HuH-7.5 (cell line): ENCODE data around the gene PARP3.
"Not testable (repeated sequence)": the region's sequence is repeated elsewhere in the genome, so short reads cannot be mapped to it uniquely, and the experiment has no call there.

ENCODE experiments used
- DNase-seq: peaks from one replicate; pipeline ENCODE4 v3.0.0; 2011; ENCODE audit warnings: low spot score

PARP3 gene

DNA sequence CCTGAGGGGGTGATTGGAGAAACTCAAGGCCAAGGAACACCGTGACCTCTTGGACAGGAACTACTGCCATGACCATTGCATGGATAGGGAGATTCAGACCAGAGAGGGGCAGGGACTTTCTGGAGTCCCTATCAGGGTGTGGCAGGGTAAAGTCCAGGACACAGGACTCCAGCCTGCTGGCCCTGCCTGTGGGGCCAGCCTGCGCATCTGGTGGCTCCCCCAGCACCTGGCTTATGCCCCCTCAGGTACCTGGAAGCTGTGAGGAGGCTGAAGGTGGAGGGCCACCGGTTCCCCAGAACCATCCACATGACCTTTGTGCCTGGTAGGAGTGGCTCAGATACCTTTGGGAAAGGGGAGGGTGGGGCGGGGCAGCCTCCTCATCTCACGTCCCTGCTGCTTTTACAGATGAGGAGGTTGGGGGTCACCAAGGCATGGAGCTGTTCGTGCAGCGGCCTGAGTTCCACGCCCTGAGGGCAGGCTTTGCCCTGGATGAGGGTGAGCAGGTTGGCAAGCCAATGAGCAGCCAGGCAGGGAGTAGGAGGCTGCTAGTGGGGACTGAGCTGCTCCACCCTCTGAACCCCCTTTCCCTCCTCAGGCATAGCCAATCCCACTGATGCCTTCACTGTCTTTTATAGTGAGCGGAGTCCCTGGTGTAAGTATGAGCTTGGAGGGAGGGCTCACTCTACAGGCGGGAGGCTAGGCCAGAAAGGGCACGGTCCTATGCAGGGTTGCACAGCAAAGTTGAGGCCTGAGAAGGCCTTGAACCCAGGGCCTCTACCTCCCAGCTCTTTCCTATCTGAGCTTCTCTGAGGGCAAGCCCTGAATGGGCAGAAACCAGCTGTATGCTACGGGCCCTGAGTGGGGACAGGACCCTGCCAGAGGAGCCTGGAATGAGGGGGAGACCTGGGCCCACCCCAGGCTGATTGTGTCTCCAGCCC is 44.1 kb downstream of the PARP3 start:
- DNase-seq, result peak; percentile 77

DNA sequence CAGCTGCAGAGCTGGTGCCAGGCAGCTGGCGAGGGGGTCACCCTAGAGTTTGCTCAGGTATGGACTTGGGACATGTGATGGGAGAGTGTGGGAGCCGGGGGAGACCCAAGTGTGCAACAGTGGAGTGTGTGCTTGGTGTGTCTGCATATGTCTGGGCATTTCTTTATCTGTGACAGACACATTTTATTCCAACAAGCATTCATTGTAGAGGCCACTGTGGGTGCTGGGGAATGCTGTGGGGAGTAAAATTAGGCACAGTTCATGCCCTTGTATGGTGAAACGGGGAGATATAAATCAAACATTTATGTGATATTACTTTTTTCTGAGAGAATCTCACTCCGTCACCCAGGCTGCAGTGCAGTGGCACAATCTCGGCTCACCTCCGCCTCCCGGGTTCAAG is 45.4 kb downstream of the PARP3 start:
- no peak for DNase-seq

DNA sequence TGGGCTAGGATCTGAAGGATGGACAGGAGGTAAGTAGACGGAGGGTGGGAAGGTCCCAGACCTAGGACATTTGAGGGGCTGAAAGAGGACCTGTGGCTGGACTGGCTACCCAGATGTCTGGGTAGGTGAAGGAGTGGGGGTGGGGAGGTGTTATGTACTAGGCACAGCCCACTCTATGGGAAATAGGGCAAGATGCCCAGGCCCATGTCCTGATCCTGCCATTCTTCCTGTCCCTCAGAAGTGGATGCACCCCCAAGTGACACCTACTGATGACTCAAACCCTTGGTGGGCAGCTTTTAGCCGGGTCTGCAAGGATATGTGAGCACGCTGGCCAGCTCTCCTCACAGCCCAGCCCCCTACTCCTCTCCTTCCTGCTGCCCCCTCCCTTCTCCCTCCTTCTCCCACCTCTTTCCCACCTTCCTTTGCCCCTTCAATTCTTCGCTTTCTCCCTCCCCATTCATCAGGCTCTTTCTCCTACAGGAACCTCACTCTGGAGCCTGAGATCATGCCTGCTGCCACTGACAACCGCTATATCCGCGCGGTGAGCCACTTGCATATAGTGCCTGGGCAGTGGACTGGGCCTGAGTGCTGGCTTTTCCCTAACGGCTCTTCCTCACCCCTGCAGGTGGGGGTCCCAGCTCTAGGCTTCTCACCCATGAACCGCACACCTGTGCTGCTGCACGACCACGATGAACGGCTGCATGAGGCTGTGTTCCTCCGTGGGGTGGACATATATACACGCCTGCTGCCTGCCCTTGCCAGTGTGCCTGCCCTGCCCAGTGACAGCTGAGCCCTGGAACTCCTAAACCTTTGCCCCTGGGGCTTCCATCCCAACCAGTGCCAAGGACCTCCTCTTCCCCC is 46.4 kb downstream of the PARP3 start:
- DNase-seq, result no peak

DNA sequence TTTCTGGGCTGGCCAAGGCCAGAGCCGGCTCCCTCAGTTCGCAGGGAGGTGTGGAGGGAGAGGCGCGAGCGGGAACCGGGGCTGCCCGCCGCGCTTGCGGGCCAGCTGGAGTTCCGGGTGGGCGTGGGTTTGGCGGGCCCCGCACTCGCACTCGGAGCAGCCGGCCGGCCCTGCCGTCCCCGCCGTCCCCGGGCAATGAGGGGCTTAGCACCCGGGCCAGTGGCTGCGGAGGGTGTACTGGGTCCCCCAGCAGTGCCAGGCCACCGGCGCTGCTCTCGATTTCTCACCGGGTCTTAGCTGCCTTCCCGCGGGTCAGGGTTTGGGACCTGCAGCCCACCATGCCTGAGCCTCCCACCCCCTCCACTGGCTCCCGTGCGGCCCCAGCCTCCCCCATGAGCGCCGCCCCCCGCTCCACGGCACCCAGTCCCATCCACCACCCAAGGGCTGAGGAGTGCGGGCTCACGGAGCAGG is 48.4 kb downstream of the PARP3 start:
- DNase-seq, result not testable (repeated sequence)

DNA sequence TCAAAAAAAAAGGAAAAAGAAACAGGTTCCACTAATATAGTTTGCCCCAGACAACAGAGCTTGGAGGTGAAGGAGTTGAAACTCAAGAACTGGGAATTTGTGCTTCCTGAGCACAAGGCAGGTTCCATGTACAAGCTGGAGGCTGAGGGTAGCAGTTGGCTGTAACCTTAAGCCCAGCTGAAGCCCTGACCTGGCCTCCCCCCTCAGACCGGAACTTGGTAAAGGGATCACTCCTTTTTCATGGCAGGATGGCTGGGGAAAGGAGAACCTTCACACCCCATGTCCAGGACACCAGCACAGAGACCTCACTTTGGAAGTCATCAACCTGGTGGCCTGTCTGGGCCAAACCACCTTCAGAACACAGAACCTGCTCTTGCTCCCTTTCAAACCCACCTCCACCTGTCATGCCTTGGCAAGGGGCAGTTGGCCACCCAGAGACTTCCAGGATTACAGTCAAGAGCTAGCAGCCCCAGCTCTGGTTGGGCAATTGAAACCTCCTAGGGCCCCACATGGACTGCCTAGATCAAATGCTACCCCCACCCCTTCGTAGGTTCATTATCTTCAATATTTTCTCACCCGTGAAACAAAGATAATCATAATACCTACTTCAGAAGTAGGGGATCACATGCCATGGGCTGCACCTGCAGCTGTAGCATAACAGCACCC is 50.0 kb downstream of the PARP3 start:
- no peak for DNase-seq

DNA sequence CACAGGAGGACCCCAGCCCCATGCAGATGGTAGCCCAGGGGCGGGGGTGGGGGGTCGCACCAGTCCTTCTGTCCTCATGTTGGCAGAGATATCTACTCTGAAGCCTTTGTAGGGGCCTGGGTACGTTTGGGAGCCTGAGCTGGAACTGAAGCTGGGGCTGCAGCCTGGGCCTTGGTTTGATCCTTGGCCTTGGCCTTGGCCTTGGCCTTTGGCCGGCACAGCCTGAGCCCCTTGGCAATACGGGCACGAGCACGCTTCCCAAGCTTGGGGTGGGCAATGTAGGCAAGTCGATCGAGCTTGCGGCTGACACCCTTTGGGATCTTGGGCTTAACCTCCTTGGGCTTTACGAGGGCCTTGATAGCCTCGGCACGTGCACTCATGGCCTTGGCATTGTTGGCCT is 51.5 kb downstream of the PARP3 start:
- not testable (repeated sequence) for DNase-seq

DNA sequence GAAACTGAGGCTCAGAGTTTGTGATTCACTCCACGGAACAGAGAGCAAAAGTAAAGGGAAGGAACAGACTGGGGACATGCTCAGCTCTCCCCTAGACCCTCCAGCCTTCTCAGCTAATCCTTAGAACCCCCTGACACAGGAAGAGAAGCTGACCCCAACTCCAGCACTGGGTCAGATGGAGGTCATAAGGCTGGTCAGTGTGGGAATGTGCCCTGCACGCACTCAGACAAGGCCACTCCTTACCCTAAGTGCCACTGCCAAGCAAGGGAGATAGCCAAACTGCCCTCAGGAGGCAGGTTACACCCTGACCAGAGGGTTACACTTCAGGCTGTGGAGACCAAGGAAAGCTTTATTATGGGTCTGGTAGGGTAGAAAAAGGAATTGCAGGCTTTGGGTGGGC is 52.4 kb downstream of the PARP3 start:
- DNase-seq, result no peak

DNA sequence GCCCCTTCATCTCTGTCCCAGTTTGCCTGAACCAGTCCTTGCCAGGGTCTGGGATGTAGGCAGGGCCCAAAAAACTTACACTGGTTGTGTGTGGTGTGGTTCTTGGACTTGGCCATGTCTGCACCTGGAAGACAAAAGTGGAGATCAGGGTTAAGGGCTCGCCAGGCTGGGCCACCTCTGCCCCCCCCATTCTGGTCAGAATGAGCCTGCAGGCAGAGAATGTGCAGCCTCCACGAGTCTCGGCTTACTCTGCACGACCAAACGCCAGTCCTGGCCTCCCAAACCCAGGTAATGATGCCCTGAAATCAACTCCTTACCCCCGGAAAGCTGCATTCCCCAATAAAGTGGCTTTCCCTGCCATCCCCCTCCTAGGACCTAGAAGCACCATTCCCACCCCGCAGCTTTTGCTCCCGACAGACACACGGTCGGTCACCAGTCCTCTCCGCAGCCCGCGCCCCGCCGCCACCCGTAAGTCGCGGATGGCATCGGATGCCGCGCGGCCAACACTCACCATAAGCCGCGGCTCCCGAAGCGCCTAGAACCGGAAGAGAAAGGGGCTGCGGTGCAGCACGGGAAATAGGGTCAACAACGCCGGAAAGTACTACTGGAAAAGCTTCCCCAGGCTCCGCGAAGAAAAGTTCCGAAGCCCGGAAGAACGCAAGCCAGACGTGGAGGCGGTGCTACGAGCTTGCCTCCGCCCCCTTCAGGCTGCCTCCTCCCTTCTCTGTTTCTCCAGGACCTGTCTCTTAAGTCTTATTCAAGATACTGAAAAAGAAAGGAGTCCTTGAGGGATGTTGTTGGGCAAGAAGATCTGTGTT is 53.4 kb downstream of the PARP3 start, which contains the start of gene RPL29:
Gene RPL29 (minus strand): TSS at position 550 of the 818 bp plus-strand sequence. CDS start 434 bp downstream, at position 116.
- peak; percentile 89 for DNase-seq

DNA sequence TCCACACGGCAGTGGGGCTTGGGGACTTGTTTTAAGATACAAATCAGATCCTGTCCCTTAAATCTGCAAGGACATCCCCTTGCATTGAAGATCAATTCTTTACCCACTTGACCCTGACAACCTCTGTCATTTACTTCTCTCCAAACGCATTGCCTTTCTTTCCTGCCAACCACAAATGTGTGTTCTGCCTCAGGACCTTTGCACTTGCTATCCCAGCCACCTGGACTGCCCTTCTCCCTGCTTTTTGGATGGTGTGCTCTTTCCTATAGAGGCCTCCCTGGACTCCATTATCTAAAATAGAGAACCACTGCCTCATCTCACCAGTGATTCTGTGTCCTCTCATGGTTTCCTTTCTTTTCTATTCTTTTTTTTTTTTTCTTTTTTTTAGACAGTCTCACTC is 55.0 kb downstream of the PARP3 start:
- no peak for DNase-seq

DNA sequence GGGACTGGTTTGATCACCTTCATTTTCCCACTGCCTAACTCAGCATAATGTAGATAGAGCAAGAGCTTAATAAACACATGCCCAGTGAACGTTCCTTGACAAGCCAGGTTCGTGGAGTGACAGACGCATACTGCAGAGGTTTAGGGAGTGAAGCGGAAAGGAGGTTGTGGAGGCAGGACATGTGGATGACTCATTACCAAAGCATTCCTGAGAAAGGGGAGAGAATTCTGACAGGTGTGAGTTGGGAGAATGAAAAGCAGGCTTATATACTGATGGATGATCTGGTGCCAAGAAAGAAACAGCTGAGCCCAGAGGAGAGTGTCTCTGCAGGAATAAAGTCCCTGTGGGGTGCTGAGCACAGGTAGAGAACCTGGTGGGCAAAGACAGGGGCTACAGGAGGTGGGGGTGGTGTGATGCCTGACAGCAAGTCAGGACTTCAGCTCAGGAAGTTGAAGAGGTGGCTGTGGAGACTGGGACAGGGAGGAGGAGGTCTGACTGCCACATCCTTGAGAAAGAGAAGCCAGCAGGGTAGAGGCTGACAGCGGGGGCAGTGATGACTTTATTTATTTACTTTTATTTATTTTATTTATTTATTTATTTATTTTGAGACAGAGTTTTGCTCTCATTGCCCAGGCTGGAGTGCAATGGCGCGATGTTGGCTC is 55.9 kb downstream of the PARP3 start:
- DNase-seq, result no peak
